ENCODE measurements around the gene RHBDF1. TPM values are rescaled to one million over a fixed set of nuclear protein-coding genes. Genes with fewer than 3 reads are reported as not detected.

Gene RHBDF1
- polyA plus RNA-seq, 1 donor from 2014 or later, result 0.21 TPM

- H3K27me3 ChIP-seq (ENCODE audit: insufficient read depth, low read depth, low read length), result peaks cover 21% of the 10 kb centered on the region
- no peaks in the 10 kb centered on the region for H4K20me1 ChIP-seq (ENCODE audit: insufficient read depth)
- H3K9ac ChIP-seq (ENCODE audit: low read length), result no peak overlapping the region
- no peak for TF ChIP-seq RAD21 (conservative IDR thresholded peaks at IDR 0.05)
- H3K36me3 ChIP-seq (ENCODE audit: insufficient read depth, low read length), result no peaks in the 10 kb centered on the region
- H3K4me2 ChIP-seq (ENCODE audit: low read length), result no peak overlapping the region
- no peak overlapping the region for H3K27ac ChIP-seq (ENCODE audit: low read length)
- no peaks in the 10 kb centered on the region for H3K9me3 ChIP-seq (ENCODE audit: low read length)
- H3K9me2 ChIP-seq (ENCODE audit: insufficient read depth, low read length), result no peaks in the 10 kb centered on the region
- H3F3A ChIP-seq (ENCODE audit: insufficient read depth, low read length, poor library complexity, severe bottlenecking), result no peaks in the 10 kb centered on the region
- H3K4me3 ChIP-seq (ENCODE audit: low read length), result no peak overlapping the region
- H2AFZ ChIP-seq (ENCODE audit: low read depth, low read length), result no peak overlapping the region
- no peaks in the 10 kb centered on the region for H3K79me2 ChIP-seq (replicated peaks; ENCODE audit: insufficient read depth, low read length)
Observed at GRCh38 chr16:67884-68789, 4.3 kb downstream of the RHBDF1 start.

DNA sequence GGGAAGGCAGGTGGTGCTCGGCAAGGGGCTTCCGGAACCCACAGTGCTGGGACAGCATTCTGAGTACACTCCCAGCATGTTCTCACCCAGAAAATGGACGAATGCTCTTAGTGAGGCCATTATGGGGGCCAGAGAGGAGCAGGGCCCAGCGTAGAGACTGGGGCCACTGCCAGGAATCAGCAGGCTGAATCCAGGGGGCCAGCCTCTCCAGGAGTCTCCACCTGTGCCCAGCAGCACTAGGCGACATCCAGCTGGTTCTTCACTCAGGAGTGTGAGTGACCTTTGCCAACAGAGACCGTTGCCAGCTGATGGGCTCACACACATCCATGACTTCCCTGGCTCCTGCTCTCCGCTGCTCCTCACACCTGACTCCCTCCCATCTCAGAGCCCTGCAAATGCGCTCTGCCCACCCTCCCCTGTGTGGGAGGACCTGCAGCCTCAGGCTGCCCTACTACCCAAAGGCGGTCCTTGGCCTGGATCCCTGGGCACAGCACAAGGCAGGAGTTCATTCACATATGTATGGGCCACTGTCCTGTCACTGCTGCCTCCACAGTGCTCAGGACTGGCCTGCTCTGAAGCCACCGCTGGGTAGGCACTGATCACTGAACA lies 5.1 kb downstream of the RHBDF1 start:
- Histone ChIP-seq H2AFZ (ENCODE audit: low read depth, low read length) (no peak overlapping the region), H3K4me3 (ENCODE audit: low read length) (no peak overlapping the region), H3K9me3 (ENCODE audit: low read length) (no peaks in the 10 kb centered on the region), H3K4me2 (ENCODE audit: low read length) (no peak overlapping the region), H3K9ac (ENCODE audit: low read length) (no peak overlapping the region), H3K36me3 (ENCODE audit: insufficient read depth, low read length) (no peaks in the 10 kb centered on the region), H3K9me2 (ENCODE audit: insufficient read depth, low read length) (no peaks in the 10 kb centered on the region), H3K79me2 (replicated peaks; ENCODE audit: insufficient read depth, low read length) (no peaks in the 10 kb centered on the region), H3F3A (ENCODE audit: insufficient read depth, low read length, poor library complexity, severe bottlenecking) (no peaks in the 10 kb centered on the region), H4K20me1 (ENCODE audit: insufficient read depth) (no peaks in the 10 kb centered on the region), H3K27ac (ENCODE audit: low read length) (no peak overlapping the region), H3K27me3 (ENCODE audit: insufficient read depth, low read depth, low read length) (peaks cover 14% of the 10 kb centered on the region)
- TF ChIP-seq EZH2 (IDR thresholded peaks at IDR 0.05; ENCODE audit: borderline replicate concordance, insufficient read depth, low read length, poor library complexity, severe bottlenecking) (no peak), RAD21 (conservative IDR thresholded peaks at IDR 0.05) (no peak), MXI1 (conservative IDR thresholded peaks at IDR 0.05; ENCODE audit: poor library complexity, severe bottlenecking) (no peak), SMC3 (conservative IDR thresholded peaks at IDR 0.05; ENCODE audit: poor library complexity) (no peak), CTCF (IDR thresholded peaks at IDR 0.05; ENCODE audit: poor library complexity, severe bottlenecking) (no peak), TAF1 (IDR thresholded peaks at IDR 0.05; ENCODE audit: low read depth) (no peak), EP300 (conservative IDR thresholded peaks at IDR 0.05; ENCODE audit: poor library complexity, severe bottlenecking) (no peak), POLR2AphosphoS5 (IDR thresholded peaks at IDR 0.05) (no peak)
- TF ChIP-seq, protein P1, sequence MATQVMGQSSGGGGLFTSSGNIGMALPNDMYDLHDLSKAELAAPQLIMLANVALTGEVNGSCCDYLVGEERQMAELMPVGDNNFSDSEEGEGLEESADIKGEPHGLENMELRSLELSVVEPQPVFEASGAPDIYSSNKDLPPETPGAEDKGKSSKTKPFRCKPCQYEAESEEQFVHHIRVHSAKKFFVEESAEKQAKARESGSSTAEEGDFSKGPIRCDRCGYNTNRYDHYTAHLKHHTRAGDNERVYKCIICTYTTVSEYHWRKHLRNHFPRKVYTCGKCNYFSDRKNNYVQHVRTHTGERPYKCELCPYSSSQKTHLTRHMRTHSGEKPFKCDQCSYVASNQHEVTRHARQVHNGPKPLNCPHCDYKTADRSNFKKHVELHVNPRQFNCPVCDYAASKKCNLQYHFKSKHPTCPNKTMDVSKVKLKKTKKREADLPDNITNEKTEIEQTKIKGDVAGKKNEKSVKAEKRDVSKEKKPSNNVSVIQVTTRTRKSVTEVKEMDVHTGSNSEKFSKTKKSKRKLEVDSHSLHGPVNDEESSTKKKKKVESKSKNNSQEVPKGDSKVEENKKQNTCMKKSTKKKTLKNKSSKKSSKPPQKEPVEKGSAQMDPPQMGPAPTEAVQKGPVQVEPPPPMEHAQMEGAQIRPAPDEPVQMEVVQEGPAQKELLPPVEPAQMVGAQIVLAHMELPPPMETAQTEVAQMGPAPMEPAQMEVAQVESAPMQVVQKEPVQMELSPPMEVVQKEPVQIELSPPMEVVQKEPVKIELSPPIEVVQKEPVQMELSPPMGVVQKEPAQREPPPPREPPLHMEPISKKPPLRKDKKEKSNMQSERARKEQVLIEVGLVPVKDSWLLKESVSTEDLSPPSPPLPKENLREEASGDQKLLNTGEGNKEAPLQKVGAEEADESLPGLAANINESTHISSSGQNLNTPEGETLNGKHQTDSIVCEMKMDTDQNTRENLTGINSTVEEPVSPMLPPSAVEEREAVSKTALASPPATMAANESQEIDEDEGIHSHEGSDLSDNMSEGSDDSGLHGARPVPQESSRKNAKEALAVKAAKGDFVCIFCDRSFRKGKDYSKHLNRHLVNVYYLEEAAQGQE (IDR thresholded peaks at IDR 0.05; ENCODE audit: borderline replicate concordance), result no peak
